K562 (cell line): ENCODE results near the gene MRPL4. TPM values are rescaled to one million over a fixed set of nuclear protein-coding genes. Genes with fewer than 3 reads are reported as not detected.

Source experiments
- ATF7 ChIP-seq: fragments of 450-650 bp; IDR thresholded peaks from 2 replicates; pipeline ENCODE4 v1.7.1; 2014; ENCODE audit warnings: mild to moderate bottlenecking, moderate library complexity
- ESRRB ChIP-seq: fragments of 250-450 bp; sonication (Bioruptor Pico); IDR thresholded peaks from 2 replicates; pipeline ENCODE4 v1.5.0; 2020; ENCODE audit warnings: mild to moderate bottlenecking, moderate library complexity, borderline replicate concordance
- ETV1 ChIP-seq: fragments of 450-650 bp; conservative IDR thresholded peaks from 2 replicates; pipeline ENCODE4 v1.6.1; 2016; ENCODE audit warnings: missing genetic modification characterization, control low read depth, low read depth, missing compliant biosample characterization
- FOXK2 ChIP-seq, 2 experiments: fragments of 450-650 bp; IDR thresholded peaks in 1 of 2; conservative IDR thresholded peaks in 1 of 2; 2 replicates each; pipeline ENCODE4 v1.6.1; 2016; ENCODE audit warnings: low read depth in 2 of 2, mild to moderate bottlenecking in 1 of 2
- GABPA ChIP-seq: fragments of 200-800 bp; sonication (Bioruptor generic); conservative IDR thresholded peaks from 2 replicates; pipeline ENCODE4 v1.6.1; 2016; ENCODE audit warnings: low read depth, missing genetic modification characterization, missing compliant biosample characterization
- HCFC1 ChIP-seq: IDR thresholded peaks from 2 replicates; pipeline ENCODE4 v1.6.1; 2012; ENCODE audit warnings: low read depth, low read length, improper control_type of control experiment
- HNRNPUL1 ChIP-seq: fragments of 200-400 bp; formaldehyde crosslinking; IDR thresholded peaks from 2 replicates; pipeline ENCODE4 v1.6.1; 2017; ENCODE audit warnings: low read length
- KDM4B ChIP-seq, 2 experiments: fragments of 450-650 bp in 1 of 2; sonication (generic) in 1 of 2; IDR thresholded peaks; 2 replicates each; pipeline ENCODE4 v1.6.1; 2016 to 2017; ENCODE audit warnings: borderline replicate concordance in 2 of 2, antibody characterized with exemption in 1 of 2, low read depth in 1 of 2, mild to moderate bottlenecking in 1 of 2
- KHSRP ChIP-seq: fragments of 450-650 bp; IDR thresholded peaks from 2 replicates; pipeline ENCODE4 v1.6.1; 2017
- NCOA4 ChIP-seq: fragments of 450-650 bp; IDR thresholded peaks from 2 replicates; pipeline ENCODE4 v1.6.1; 2018; ENCODE audit warnings: mild to moderate bottlenecking; ENCODE audit not compliant: partially characterized antibody
- NELFE ChIP-seq: IDR thresholded peaks from 2 replicates; pipeline ENCODE4 v1.6.1; 2011; ENCODE audit warnings: mild to moderate bottlenecking; ENCODE audit not compliant: insufficient read depth, insufficient read length
- PCBP2 ChIP-seq: fragments of 200-400 bp; formaldehyde crosslinking; IDR thresholded peaks from 2 replicates; pipeline ENCODE4 v1.6.1; 2018; ENCODE audit warnings: low read length, low read depth, mild to moderate bottlenecking, moderate library complexity; ENCODE audit not compliant: poor library complexity, severe bottlenecking
- PHB ChIP-seq: fragments of 250-450 bp; sonication (Bioruptor Pico); IDR thresholded peaks from 2 replicates; pipeline ENCODE4 v1.5.0; 2021
- PPARD ChIP-seq: fragments of 250-450 bp; sonication (Bioruptor Pico); IDR thresholded peaks from 2 replicates; pipeline ENCODE4 v1.8.0; 2022; ENCODE audit warnings: inconsistent platforms, mild to moderate bottlenecking, moderate library complexity
- PRMT5 ChIP-seq: sonication (generic); formaldehyde crosslinking; IDR thresholded peaks from 2 replicates; pipeline ENCODE4 v1.5.0; 2020; ENCODE audit warnings: missing genetic modification reagents
- RBM14 ChIP-seq: fragments of 200-400 bp; formaldehyde crosslinking; IDR thresholded peaks from 2 replicates; pipeline ENCODE4 v1.6.1; 2018; ENCODE audit warnings: low read depth, mild to moderate bottlenecking, low read length, moderate library complexity, borderline replicate concordance; ENCODE audit not compliant: insufficient read depth
- polyA plus RNA-seq, 8 experiments: library from polyadenylated mRNA; depleted of rRNA in 4 of 8; stranded (reverse) in 5 of 8; unstranded in 3 of 8; fragments of >200 nt; fragmentation: Nextera tagmentation in 2 of 8; fragmentation: Illumina TruSeq in 1 of 8; extraction: Ambion mirVana in 2 of 8; extraction: Trizol in 1 of 8; gene quantifications; 2 replicates each; pipeline versions ENCODE4 v1.2.1 to v1.2.3, GENCODE V29; 2011 to 2014; ENCODE audit warnings: inconsistent platforms in 1 of 8, missing spikeins in 1 of 8
- total RNA-seq, 7 experiments: library from RNA; depleted of rRNA in 6 of 7; stranded (reverse); fragments of >200 nt in 6 of 7; fragmentation: Illumina TruSeq in 2 of 7; extraction: Trizol in 2 of 7; gene quantifications; 2 replicates each; pipeline versions ENCODE4 v1.2.1 to v1.2.3, GENCODE V29; 2011 to 2021; ENCODE audit warnings: low replicate concordance in 1 of 7
- TF ChIP-seq, protein P1 (sequence below), 2 experiments: fragments of 450-650 bp; IDR thresholded peaks; 2 replicates each; pipeline ENCODE4 v1.6.1; 2018; ENCODE audit warnings: mild to moderate bottlenecking in 2 of 2, low read depth in 1 of 2; ENCODE audit not compliant: partially characterized antibody in 2 of 2
- TF ChIP-seq, protein P2 (sequence below): fragments of 250-450 bp; sonication (Bioruptor Pico); IDR thresholded peaks from 2 replicates; pipeline ENCODE4 v1.5.0; 2021
- TF ChIP-seq, protein P3 (sequence below): fragments of 250-450 bp; sonication (Bioruptor Pico); IDR thresholded peaks from 2 replicates; pipeline ENCODE4 v1.4.0; 2020; ENCODE audit warnings: mild to moderate bottlenecking, moderate library complexity

Gene MRPL4
- total and polyA plus RNA-seq, 9 of the 15 experiments (the other 6 are each of a cell fraction or from before 2014, with no cell fraction given), result 1.4 to 239 (median 64.9) TPM

DNA sequence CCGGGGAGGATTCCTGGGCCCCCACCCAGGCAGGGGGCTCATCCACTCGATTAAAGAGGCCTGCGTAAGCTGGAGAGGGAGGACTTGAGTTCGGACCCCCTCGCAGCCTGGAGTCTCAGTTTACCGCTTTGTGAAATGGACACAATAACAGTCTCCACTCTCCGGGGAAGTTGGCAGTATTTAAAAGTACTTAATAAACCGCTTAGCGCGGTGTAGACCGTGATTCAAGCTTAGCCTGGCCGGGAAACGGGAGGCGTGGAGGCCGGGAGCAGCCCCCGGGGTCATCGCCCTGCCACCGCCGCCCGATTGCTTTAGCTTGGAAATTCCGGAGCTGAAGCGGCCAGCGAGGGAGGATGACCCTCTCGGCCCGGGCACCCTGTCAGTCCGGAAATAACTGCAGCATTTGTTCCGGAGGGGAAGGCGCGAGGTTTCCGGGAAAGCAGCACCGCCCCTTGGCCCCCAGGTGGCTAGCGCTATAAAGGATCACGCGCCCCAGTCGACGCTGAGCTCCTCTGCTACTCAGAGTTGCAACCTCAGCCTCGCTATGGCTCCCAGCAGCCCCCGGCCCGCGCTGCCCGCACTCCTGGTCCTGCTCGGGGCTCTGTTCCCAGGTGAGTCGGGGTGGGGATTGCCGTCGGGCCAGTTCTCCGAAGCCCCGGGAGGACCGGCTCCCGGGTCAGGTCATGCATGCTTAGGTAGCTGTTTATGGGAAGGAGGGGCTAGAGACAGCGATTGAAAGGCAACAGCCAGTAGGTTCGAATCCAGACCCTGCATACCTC, 18.8 kb downstream of the MRPL4 start, which contains the start of gene ICAM1 (continued):
- TF ChIP-seq, protein P1, sequence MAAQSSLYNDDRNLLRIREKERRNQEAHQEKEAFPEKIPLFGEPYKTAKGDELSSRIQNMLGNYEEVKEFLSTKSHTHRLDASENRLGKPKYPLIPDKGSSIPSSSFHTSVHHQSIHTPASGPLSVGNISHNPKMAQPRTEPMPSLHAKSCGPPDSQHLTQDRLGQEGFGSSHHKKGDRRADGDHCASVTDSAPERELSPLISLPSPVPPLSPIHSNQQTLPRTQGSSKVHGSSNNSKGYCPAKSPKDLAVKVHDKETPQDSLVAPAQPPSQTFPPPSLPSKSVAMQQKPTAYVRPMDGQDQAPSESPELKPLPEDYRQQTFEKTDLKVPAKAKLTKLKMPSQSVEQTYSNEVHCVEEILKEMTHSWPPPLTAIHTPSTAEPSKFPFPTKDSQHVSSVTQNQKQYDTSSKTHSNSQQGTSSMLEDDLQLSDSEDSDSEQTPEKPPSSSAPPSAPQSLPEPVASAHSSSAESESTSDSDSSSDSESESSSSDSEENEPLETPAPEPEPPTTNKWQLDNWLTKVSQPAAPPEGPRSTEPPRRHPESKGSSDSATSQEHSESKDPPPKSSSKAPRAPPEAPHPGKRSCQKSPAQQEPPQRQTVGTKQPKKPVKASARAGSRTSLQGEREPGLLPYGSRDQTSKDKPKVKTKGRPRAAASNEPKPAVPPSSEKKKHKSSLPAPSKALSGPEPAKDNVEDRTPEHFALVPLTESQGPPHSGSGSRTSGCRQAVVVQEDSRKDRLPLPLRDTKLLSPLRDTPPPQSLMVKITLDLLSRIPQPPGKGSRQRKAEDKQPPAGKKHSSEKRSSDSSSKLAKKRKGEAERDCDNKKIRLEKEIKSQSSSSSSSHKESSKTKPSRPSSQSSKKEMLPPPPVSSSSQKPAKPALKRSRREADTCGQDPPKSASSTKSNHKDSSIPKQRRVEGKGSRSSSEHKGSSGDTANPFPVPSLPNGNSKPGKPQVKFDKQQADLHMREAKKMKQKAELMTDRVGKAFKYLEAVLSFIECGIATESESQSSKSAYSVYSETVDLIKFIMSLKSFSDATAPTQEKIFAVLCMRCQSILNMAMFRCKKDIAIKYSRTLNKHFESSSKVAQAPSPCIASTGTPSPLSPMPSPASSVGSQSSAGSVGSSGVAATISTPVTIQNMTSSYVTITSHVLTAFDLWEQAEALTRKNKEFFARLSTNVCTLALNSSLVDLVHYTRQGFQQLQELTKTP (IDR thresholded peaks at IDR 0.05; ENCODE audit: low read depth in 1 of 2, partially characterized antibody in 2 of 2), result peak in 1 of 2 experiments; percentile 69
- TF ChIP-seq HNRNPUL1 (no peak), NELFE (no peak), RBM14 (no peak), FOXK2 (conservative IDR thresholded peaks at IDR 0.05 in 1 of 2, IDR thresholded peaks at IDR 0.05 in 1 of 2; ENCODE audit: low read depth in 2 of 2) (peak; percentile 30 to 36; a peak in 3 of 4 replicates), ETV1 (peak; percentile 95), KDM4B (IDR thresholded peaks at IDR 0.05; ENCODE audit: borderline replicate concordance in 2 of 2, low read depth in 1 of 2) (peak in 1 of 2 experiments; percentile 69; a peak in 1 of 4 replicates), PRMT5 (CRISPR knock-in tag) (no peak), PHB (CRISPR knock-in tag) (no peak), KHSRP (no peak), HCFC1 (no peak; the same call in 1 of the 2 replicates), PPARD (no peak), GABPA (tag) (peak; percentile 86), ATF7 (peak; percentile 59), NCOA4 (no peak), PCBP2 (no peak), ESRRB (CRISPR knock-in tag) (no peak)
- TF ChIP-seq, protein P2, sequence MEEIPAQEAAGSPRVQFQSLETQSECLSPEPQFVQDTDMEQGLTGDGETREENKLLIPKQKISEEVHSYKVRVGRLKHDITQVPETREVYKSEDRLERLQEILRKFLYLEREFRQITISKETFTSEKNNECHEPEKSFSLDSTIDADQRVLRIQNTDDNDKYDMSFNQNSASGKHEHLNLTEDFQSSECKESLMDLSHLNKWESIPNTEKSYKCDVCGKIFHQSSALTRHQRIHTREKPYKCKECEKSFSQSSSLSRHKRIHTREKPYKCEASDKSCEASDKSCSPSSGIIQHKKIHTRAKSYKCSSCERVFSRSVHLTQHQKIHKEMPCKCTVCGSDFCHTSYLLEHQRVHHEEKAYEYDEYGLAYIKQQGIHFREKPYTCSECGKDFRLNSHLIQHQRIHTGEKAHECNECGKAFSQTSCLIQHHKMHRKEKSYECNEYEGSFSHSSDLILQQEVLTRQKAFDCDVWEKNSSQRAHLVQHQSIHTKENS (CRISPR knock-in tag), result no peak
- TF ChIP-seq, protein P3, sequence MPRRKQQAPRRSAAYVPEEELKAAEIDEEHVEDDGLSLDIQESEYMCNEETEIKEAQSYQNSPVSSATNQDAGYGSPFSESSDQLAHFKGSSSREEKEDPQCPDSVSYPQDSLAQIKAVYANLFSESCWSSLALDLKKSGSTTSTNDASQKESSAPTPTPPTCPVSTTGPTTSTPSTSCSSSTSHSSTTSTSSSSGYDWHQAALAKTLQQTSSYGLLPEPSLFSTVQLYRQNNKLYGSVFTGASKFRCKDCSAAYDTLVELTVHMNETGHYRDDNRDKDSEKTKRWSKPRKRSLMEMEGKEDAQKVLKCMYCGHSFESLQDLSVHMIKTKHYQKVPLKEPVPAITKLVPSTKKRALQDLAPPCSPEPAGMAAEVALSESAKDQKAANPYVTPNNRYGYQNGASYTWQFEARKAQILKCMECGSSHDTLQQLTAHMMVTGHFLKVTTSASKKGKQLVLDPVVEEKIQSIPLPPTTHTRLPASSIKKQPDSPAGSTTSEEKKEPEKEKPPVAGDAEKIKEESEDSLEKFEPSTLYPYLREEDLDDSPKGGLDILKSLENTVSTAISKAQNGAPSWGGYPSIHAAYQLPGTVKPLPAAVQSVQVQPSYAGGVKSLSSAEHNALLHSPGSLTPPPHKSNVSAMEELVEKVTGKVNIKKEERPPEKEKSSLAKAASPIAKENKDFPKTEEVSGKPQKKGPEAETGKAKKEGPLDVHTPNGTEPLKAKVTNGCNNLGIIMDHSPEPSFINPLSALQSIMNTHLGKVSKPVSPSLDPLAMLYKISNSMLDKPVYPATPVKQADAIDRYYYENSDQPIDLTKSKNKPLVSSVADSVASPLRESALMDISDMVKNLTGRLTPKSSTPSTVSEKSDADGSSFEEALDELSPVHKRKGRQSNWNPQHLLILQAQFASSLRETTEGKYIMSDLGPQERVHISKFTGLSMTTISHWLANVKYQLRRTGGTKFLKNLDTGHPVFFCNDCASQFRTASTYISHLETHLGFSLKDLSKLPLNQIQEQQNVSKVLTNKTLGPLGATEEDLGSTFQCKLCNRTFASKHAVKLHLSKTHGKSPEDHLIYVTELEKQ (CRISPR knock-in tag), result no peak
